Suprapubic skin (tissue), 4 donors: ENCODE data around the gene GPI.

Experiments used
- CTCF ChIP-seq, 2 donors: fragments of 200-600 bp in 1 of 2; fragments of 450-650 bp in 1 of 2; sonication (generic) in 1 of 2; IDR thresholded peaks; one replicate each; pipeline ENCODE4 v1.5.1; 2016 to 2019; ENCODE audit warnings: antibody characterized with exemption in 2 of 2, mild to moderate bottlenecking in 1 of 2, moderate library complexity in 1 of 2
- EP300 ChIP-seq: sonication (generic); formaldehyde crosslinking; IDR thresholded peaks from one replicate; pipeline ENCODE4 v1.6.1; 2017; ENCODE audit warnings: antibody characterized with exemption
- POLR2A ChIP-seq, 2 donors: fragments of 450-650 bp; IDR thresholded peaks; one replicate each; pipeline ENCODE4 v1.6.1; 2017; ENCODE audit warnings: antibody characterized with exemption in 2 of 2, mild to moderate bottlenecking in 2 of 2, moderate library complexity in 2 of 2
- POLR2AphosphoS5 ChIP-seq, 3 donors: sonication (generic); formaldehyde crosslinking; IDR thresholded peaks; one replicate each; pipeline ENCODE4 v1.6.1; 2017; ENCODE audit warnings: antibody characterized with exemption in 3 of 3

- TF ChIP-seq CTCF (IDR thresholded peaks at IDR 0.05) = no peak
- TF ChIP-seq POLR2A (IDR thresholded peaks at IDR 0.05) = no peak
- TF ChIP-seq POLR2AphosphoS5 (IDR thresholded peaks at IDR 0.05) = no peak
- TF ChIP-seq EP300 = no peak
Measured at GRCh38 chr19:34356875-34357274, 8.1 kb upstream of the GPI start.
